ENCODE results near the gene YIPF2.
"Not testable (repeated sequence)": the region's sequence is repeated elsewhere in the genome, so short reads cannot be mapped to it uniquely, and the experiment has no call there.

YIPF2 gene

GRCh38 chr19:10908380-10908960, 20.0 kb downstream of the YIPF2 start:
- no peak for DNase-seq

- no peak for DNase-seq
These were observed 20.5 kb downstream of the YIPF2 start for GRCh38 chr19:10907925-10908324.

- peak in 1 of 2 experiments; percentile 53 for DNase-seq
These were observed 29.2 kb downstream of the YIPF2 start for GRCh38 chr19:10899151-10899653.

GRCh38 chr19:10898633-10899032, 29.8 kb downstream of the YIPF2 start:
- no peak for DNase-seq

GRCh38 chr19:10896851-10897526, 31.4 kb downstream of the YIPF2 start:
- DNase-seq, result no peak

GRCh38 chr19:10895920-10896319, 32.5 kb downstream of the YIPF2 start:
- no peak for DNase-seq

- DNase-seq, result no peak
These were observed 33.1 kb downstream of the YIPF2 start for GRCh38 chr19:10895363-10895762.

GRCh38 chr19:10894911-10895213, 33.6 kb downstream of the YIPF2 start:
- no peak for DNase-seq

GRCh38 chr19:10892256-10892655, 36.2 kb downstream of the YIPF2 start:
- DNase-seq, result no peak

GRCh38 chr19:10891405-10892086, 36.9 kb downstream of the YIPF2 start:
- no peak for DNase-seq

- DNase-seq, result no peak
These were observed 38.6 kb downstream of the YIPF2 start for GRCh38 chr19:10889880-10890279.

- no peak for DNase-seq
These were observed 40.0 kb downstream of the YIPF2 start for GRCh38 chr19:10888421-10888866.

- DNase-seq, result no peak
These were observed 40.6 kb downstream of the YIPF2 start for GRCh38 chr19:10887616-10888367.

- DNase-seq, result no peak
These were observed 43.0 kb downstream of the YIPF2 start for GRCh38 chr19:10885201-10886169.

GRCh38 chr19:10884274-10884673, 44.2 kb downstream of the YIPF2 start:
- DNase-seq, result no peak

GRCh38 chr19:10882108-10882457, 46.4 kb downstream of the YIPF2 start:
- no peak for DNase-seq

- DNase-seq, result no peak
These were observed 46.9 kb downstream of the YIPF2 start for GRCh38 chr19:10881403-10882107.

GRCh38 chr19:10878253-10878652, 50.2 kb downstream of the YIPF2 start:
- no peak for DNase-seq

GRCh38 chr19:10877608-10878007, 50.8 kb downstream of the YIPF2 start:
- not testable (repeated sequence) for DNase-seq

- DNase-seq, result no peak
These were observed 51.8 kb downstream of the YIPF2 start for GRCh38 chr19:10876459-10877240.

GRCh38 chr19:10874024-10874423, 54.4 kb downstream of the YIPF2 start:
- no peak for DNase-seq

Measured in cerebellar nuclear complex (tissue), 1 donor.